ENCODE measurements around the gene INTS3. TPM values are rescaled to one million over a fixed set of nuclear protein-coding genes. Genes with fewer than 3 reads are reported as not detected.

The INTS3 gene
- total RNA-seq, 1 donor from 2014 or later = 39.5 TPM

DNA sequence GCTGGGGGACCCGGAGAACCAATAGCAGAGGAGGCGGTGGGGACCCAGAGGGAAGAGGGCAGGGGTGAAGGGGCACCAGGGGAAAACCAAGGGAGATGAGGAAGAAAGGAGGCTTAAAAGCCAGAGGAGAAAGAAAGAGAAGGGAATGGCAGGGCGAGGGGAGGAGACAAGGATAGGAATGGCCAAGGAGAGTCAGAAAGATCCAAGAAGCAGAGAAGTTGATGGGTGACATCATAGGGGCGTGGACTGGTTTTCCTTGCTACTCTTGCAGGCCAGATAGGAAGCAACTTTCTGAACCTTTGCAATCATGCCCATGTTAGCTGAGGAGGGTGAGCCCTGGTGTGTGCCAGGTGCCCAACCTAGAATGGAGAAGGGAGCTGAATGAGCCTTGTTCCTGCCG is 44.0 kb upstream of the INTS3 start:
- Histone ChIP-seq H3K27me3 (ENCODE audit: insufficient read depth, low read length) (peaks cover 36% of the 10 kb centered on the region), H2AFZ (ENCODE audit: low read depth, low read length) (no peak overlapping the region), H3K9me3 (ENCODE audit: insufficient read depth, low read depth, low read length) (no peaks in the 10 kb centered on the region), H4K20me1 (ENCODE audit: insufficient read depth, low read length) (no peaks in the 10 kb centered on the region), H3K27ac (ENCODE audit: low read depth, low read length) (no peak overlapping the region), H3K4me2 (ENCODE audit: low read length) (no peak overlapping the region), H3K36me3 (ENCODE audit: insufficient read depth, low read length) (no peaks in the 10 kb centered on the region), H3K4me1 (ENCODE audit: insufficient read depth, low read length) (peaks cover 7% of the 10 kb centered on the region), H3K9ac (ENCODE audit: low read length) (no peak overlapping the region), H3K79me2 (ENCODE audit: insufficient read depth, low read length) (no peaks in the 10 kb centered on the region), H3K4me3 (ENCODE audit: insufficient read depth, low read depth, low read length) (no peak overlapping the region)
- H3K9me3 Mint-ChIP-seq (ENCODE audit: unreplicated experiment) = peaks cover 2% of the 10 kb centered on the region
- H3K27ac Mint-ChIP-seq (ENCODE audit: unreplicated experiment) = no peak overlapping the region
- no peak for FAIRE-seq
- H3K4me1 Mint-ChIP-seq (ENCODE audit: low read depth, unreplicated experiment) = peaks cover 11% of the 10 kb centered on the region
- no peak overlapping the region for H3K4me3 Mint-ChIP-seq (ENCODE audit: unreplicated experiment)
- no peak for TF ChIP-seq EZH2 (IDR thresholded peaks at IDR 0.05; ENCODE audit: insufficient read depth, low read length)
- TF ChIP-seq, protein P1, sequence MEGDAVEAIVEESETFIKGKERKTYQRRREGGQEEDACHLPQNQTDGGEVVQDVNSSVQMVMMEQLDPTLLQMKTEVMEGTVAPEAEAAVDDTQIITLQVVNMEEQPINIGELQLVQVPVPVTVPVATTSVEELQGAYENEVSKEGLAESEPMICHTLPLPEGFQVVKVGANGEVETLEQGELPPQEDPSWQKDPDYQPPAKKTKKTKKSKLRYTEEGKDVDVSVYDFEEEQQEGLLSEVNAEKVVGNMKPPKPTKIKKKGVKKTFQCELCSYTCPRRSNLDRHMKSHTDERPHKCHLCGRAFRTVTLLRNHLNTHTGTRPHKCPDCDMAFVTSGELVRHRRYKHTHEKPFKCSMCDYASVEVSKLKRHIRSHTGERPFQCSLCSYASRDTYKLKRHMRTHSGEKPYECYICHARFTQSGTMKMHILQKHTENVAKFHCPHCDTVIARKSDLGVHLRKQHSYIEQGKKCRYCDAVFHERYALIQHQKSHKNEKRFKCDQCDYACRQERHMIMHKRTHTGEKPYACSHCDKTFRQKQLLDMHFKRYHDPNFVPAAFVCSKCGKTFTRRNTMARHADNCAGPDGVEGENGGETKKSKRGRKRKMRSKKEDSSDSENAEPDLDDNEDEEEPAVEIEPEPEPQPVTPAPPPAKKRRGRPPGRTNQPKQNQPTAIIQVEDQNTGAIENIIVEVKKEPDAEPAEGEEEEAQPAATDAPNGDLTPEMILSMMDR (IDR thresholded peaks at IDR 0.05; ENCODE audit: insufficient read depth, low read depth, low read length) = no peak
- no peaks in the 10 kb centered on the region for H3K36me3 Mint-ChIP-seq (ENCODE audit: low read depth, unreplicated experiment)
- H3K27me3 Mint-ChIP-seq (ENCODE audit: low read depth, unreplicated experiment) = peaks cover 47% of the 10 kb centered on the region
- DNase-seq (ENCODE audit: low read depth) = no peak

DNA sequence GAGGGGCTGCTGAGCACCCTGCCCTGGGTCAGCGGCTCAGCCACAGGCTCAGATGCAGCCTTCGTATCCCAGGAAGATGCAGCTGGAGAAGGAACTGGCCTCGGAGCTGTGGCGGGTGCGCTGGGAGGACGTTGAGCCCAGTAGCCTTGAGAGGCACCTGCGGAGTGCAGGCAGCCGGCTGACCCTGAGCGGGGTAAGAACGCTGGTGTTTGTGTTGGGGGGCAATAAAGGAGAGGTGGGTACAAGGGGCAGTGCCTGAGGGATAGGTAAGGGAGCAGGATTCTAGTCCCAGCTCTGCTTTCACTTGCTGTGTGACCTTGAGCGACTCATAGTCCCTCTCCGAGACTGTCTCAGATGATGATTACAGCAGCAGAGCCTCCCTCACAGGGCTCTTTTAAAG is 43.0 kb upstream of the INTS3 start:
- H3K27ac Mint-ChIP-seq (ENCODE audit: unreplicated experiment) = no peak overlapping the region
- Histone ChIP-seq H3K4me1 (ENCODE audit: insufficient read depth, low read length) (no peaks in the 10 kb centered on the region), H3K79me2 (ENCODE audit: insufficient read depth, low read length) (no peaks in the 10 kb centered on the region), H3K27ac (ENCODE audit: low read depth, low read length) (no peak overlapping the region), H3K9ac (ENCODE audit: low read length) (no peak overlapping the region), H3K9me3 (ENCODE audit: insufficient read depth, low read depth, low read length) (no peaks in the 10 kb centered on the region), H3K4me2 (ENCODE audit: low read length) (no peak overlapping the region), H4K20me1 (ENCODE audit: insufficient read depth, low read length) (no peaks in the 10 kb centered on the region), H3K4me3 (ENCODE audit: insufficient read depth, low read depth, low read length) (no peak overlapping the region), H3K36me3 (ENCODE audit: insufficient read depth, low read length) (no peaks in the 10 kb centered on the region), H2AFZ (ENCODE audit: low read depth, low read length) (no peak overlapping the region), H3K27me3 (ENCODE audit: insufficient read depth, low read length) (peaks cover 26% of the 10 kb centered on the region)
- no peak overlapping the region for H3K4me3 Mint-ChIP-seq (ENCODE audit: unreplicated experiment)
- peaks cover 2% of the 10 kb centered on the region for H3K9me3 Mint-ChIP-seq (ENCODE audit: unreplicated experiment)
- DNase-seq (ENCODE audit: low read depth) (no peak), FAIRE-seq (no peak)
- no peaks in the 10 kb centered on the region for H3K36me3 Mint-ChIP-seq (ENCODE audit: low read depth, unreplicated experiment)
- TF ChIP-seq EZH2 (IDR thresholded peaks at IDR 0.05; ENCODE audit: insufficient read depth, low read length) = no peak
- TF ChIP-seq, protein P1 (IDR thresholded peaks at IDR 0.05; ENCODE audit: insufficient read depth, low read depth, low read length) = no peak
- peaks cover 43% of the 10 kb centered on the region for H3K27me3 Mint-ChIP-seq (ENCODE audit: low read depth, unreplicated experiment)
- H3K4me1 Mint-ChIP-seq (ENCODE audit: low read depth, unreplicated experiment) = peaks cover 11% of the 10 kb centered on the region

DNA sequence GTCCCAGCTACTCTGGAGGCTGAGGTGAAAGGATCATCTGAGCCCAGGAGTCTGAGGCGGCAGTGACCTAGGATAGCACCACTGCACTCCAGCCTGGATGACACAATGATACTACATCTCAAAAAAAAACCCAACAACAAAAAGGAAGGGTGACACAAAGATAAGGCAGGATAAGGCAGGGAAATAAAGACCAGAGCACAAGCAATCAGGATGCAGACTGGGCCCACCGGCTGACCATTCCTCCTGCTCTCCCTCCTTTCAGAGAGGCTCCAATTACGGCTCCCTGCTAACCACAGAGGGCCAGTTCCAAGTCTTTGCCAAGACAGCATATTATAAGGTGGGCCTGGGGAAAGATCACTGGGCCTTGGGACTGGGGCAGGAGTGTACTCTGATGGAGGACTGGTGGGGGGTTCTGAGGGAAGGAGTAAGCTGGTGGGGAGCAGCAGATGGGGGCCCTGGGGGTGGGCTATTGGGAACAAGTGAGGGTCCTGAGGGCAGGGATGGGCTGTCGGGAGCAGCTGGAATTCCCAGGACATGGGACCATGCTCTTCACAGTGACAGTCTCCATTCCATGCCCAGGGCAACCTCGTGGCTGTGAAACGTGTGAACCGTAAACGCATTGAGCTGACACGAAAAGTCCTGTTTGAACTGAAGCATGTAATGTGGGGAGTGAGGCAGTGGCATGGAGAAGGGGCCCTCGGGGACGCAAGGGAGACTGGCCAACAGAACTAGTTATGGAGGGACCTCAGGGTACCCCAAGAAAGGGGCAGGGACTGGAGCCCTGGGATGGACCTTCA is 42.1 kb upstream of the INTS3 start:
- Histone ChIP-seq H3K4me3 (ENCODE audit: insufficient read depth, low read depth, low read length) (no peak overlapping the region), H3K4me1 (ENCODE audit: insufficient read depth, low read length) (no peaks in the 10 kb centered on the region), H3K4me2 (ENCODE audit: low read length) (no peak overlapping the region), H3K36me3 (ENCODE audit: insufficient read depth, low read length) (no peaks in the 10 kb centered on the region), H4K20me1 (ENCODE audit: insufficient read depth, low read length) (no peaks in the 10 kb centered on the region), H3K79me2 (ENCODE audit: insufficient read depth, low read length) (no peaks in the 10 kb centered on the region), H3K27ac (ENCODE audit: low read depth, low read length) (no peak overlapping the region), H3K9me3 (ENCODE audit: insufficient read depth, low read depth, low read length) (no peaks in the 10 kb centered on the region), H2AFZ (ENCODE audit: low read depth, low read length) (no peak overlapping the region), H3K9ac (ENCODE audit: low read length) (no peak overlapping the region), H3K27me3 (ENCODE audit: insufficient read depth, low read length) (peaks cover 20% of the 10 kb centered on the region)
- H3K36me3 Mint-ChIP-seq (ENCODE audit: low read depth, unreplicated experiment) = no peaks in the 10 kb centered on the region
- no peak for TF ChIP-seq EZH2 (IDR thresholded peaks at IDR 0.05; ENCODE audit: insufficient read depth, low read length)
- TF ChIP-seq, protein P1 (IDR thresholded peaks at IDR 0.05; ENCODE audit: insufficient read depth, low read depth, low read length) = no peak
- no peak for DNase-seq (ENCODE audit: low read depth)
- no peak for FAIRE-seq
- no peak overlapping the region for H3K27ac Mint-ChIP-seq (ENCODE audit: unreplicated experiment)
- peaks cover 2% of the 10 kb centered on the region for H3K9me3 Mint-ChIP-seq (ENCODE audit: unreplicated experiment)
- no peak overlapping the region for H3K4me3 Mint-ChIP-seq (ENCODE audit: unreplicated experiment)
- peaks cover 11% of the 10 kb centered on the region for H3K4me1 Mint-ChIP-seq (ENCODE audit: low read depth, unreplicated experiment)
- peaks cover 41% of the 10 kb centered on the region for H3K27me3 Mint-ChIP-seq (ENCODE audit: low read depth, unreplicated experiment)
